ENCODE data around the gene TRIM6.

DNA sequence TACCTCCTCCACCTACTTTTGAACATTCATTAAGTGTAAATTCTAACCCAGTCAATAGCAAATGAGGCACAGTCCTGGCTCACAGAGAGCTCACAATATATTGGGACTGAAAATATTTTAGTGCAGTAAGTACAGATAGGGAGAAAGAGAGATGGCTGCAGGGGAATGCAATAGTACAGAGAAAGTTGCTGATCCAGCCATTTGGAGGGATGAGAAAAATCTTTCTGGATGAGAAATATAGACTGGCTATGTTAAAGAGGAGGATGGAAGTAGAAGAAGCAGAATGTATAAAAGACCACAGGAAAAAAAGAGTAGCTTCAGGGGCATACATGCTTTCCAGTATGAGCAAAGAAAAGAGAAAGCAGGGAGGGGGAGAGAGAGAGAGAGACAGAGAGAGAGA, 19.3 kb upstream of the TRIM6 start:
- TF ChIP-seq, protein P1, sequence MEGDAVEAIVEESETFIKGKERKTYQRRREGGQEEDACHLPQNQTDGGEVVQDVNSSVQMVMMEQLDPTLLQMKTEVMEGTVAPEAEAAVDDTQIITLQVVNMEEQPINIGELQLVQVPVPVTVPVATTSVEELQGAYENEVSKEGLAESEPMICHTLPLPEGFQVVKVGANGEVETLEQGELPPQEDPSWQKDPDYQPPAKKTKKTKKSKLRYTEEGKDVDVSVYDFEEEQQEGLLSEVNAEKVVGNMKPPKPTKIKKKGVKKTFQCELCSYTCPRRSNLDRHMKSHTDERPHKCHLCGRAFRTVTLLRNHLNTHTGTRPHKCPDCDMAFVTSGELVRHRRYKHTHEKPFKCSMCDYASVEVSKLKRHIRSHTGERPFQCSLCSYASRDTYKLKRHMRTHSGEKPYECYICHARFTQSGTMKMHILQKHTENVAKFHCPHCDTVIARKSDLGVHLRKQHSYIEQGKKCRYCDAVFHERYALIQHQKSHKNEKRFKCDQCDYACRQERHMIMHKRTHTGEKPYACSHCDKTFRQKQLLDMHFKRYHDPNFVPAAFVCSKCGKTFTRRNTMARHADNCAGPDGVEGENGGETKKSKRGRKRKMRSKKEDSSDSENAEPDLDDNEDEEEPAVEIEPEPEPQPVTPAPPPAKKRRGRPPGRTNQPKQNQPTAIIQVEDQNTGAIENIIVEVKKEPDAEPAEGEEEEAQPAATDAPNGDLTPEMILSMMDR (IDR thresholded peaks at IDR 0.05), result no peak
- no peak for TF ChIP-seq EZH2 (IDR thresholded peaks at IDR 0.05)
